ENCODE data around the gene EBLN2.

Gene EBLN2

DNA sequence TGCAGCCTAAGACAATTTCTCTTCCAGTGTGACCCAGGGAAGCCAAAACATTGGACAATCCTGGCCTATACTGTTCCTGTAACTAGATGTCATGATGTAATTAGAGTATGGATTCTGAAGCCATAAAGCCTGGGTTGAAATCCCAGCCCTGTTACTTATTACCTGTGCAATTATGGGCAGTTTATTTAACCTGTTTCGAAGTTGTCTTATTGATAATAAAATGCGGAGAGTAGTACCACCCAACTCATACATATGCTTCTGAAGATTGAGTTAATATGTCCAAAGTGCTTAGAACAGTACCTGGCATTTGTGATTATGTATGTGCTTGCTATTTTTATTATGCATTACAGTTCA, 34.7 kb upstream of the EBLN2 start:
- no peak overlapping the region for H3K4me2 ChIP-seq (ENCODE audit: low read length)
- no peaks in the 10 kb centered on the region for H3K9me3 ChIP-seq (ENCODE audit: control insufficient read depth, insufficient read depth, low read length)
- H3K36me3 ChIP-seq (ENCODE audit: control insufficient read depth, low read length), result peaks cover 39% of the 10 kb centered on the region
- H3K79me2 ChIP-seq (ENCODE audit: control insufficient read depth, low read length), result peaks cover 100% of the 10 kb centered on the region
- H3F3A ChIP-seq (ENCODE audit: control insufficient read depth, insufficient read depth), result no peaks in the 10 kb centered on the region
- no peaks in the 10 kb centered on the region for H3K9me2 ChIP-seq (replicated peaks; ENCODE audit: control insufficient read depth, low read length)
- H3K4me3 ChIP-seq (ENCODE audit: low read length), result no peak overlapping the region
- no peaks in the 10 kb centered on the region for H3K27me3 ChIP-seq (ENCODE audit: control insufficient read depth, low read length)
- H3K4me1 ChIP-seq (ENCODE audit: control insufficient read depth, low read length), result no peaks in the 10 kb centered on the region
- H4K20me1 ChIP-seq (ENCODE audit: control insufficient read depth, insufficient read depth, low read depth, low read length), result peaks cover 16% of the 10 kb centered on the region; the same call in 1 of the 2 replicates
- TF ChIP-seq CTCF (IDR thresholded peaks at IDR 0.05; ENCODE audit: low read depth, low read length, poor library complexity, severe bottlenecking) (no peak), EZH2phosphoT487 (IDR thresholded peaks at IDR 0.05; ENCODE audit: borderline replicate concordance, low read length) (no peak)
- H3K27ac ChIP-seq (ENCODE audit: low read depth, low read length), result no peak overlapping the region

DNA sequence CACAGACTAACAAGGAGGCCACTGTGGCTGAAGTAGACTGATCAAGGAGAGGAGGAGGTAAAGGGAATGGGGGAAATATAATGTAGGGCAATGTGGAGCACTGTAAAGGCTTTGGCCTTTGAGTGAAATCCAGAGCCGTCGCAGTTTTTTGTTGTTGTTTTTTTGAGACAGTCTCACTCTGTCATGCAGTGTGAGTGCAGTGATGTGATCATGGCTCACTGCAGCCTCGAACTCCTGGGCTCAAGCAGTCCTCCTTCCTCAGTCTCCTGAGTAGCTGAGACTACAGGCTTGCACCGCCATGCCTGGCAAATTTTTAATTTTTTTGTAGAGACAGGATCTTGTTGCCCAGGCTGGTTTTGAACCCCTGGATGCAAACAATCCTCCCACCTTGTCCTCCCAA, 32.7 kb upstream of the EBLN2 start:
- Histone ChIP-seq H3K36me3 (ENCODE audit: control insufficient read depth, low read length) (peaks cover 38% of the 10 kb centered on the region), H3K4me2 (ENCODE audit: low read length) (no peak overlapping the region), H3K27me3 (ENCODE audit: control insufficient read depth, low read length) (no peaks in the 10 kb centered on the region), H3K79me2 (ENCODE audit: control insufficient read depth, low read length) (peaks cover 100% of the 10 kb centered on the region), H3K9me2 (replicated peaks; ENCODE audit: control insufficient read depth, low read length) (no peaks in the 10 kb centered on the region), H3K4me1 (ENCODE audit: control insufficient read depth, low read length) (peaks cover 4% of the 10 kb centered on the region; the same call in 1 of the 2 replicates), H4K20me1 (ENCODE audit: control insufficient read depth, insufficient read depth, low read depth, low read length) (peaks cover 15% of the 10 kb centered on the region), H3K27ac (ENCODE audit: low read depth, low read length) (no peak overlapping the region), H3K4me3 (ENCODE audit: low read length) (no peak overlapping the region), H3F3A (ENCODE audit: control insufficient read depth, insufficient read depth) (no peaks in the 10 kb centered on the region), H3K9me3 (ENCODE audit: control insufficient read depth, insufficient read depth, low read length) (no peaks in the 10 kb centered on the region)
- no peak for TF ChIP-seq EZH2phosphoT487 (IDR thresholded peaks at IDR 0.05; ENCODE audit: borderline replicate concordance, low read length)
- no peak for TF ChIP-seq CTCF (IDR thresholded peaks at IDR 0.05; ENCODE audit: low read depth, low read length, poor library complexity, severe bottlenecking)

GRCh38 chr3:73029321-73029796, 32.1 kb upstream of the EBLN2 start:
- Histone ChIP-seq H3K4me1 (ENCODE audit: control insufficient read depth, low read length) (peaks cover 9% of the 10 kb centered on the region; the same call in 1 of the 2 replicates), H3K36me3 (ENCODE audit: control insufficient read depth, low read length) (peaks cover 42% of the 10 kb centered on the region), H3K27me3 (ENCODE audit: control insufficient read depth, low read length) (no peaks in the 10 kb centered on the region), H3K9me3 (ENCODE audit: control insufficient read depth, insufficient read depth, low read length) (no peaks in the 10 kb centered on the region), H3F3A (ENCODE audit: control insufficient read depth, insufficient read depth) (no peaks in the 10 kb centered on the region), H3K79me2 (ENCODE audit: control insufficient read depth, low read length) (peaks cover 100% of the 10 kb centered on the region), H3K9me2 (replicated peaks; ENCODE audit: control insufficient read depth, low read length) (no peaks in the 10 kb centered on the region), H3K4me3 (ENCODE audit: low read length) (no peak overlapping the region), H3K27ac (ENCODE audit: low read depth, low read length) (no peak overlapping the region), H4K20me1 (ENCODE audit: control insufficient read depth, insufficient read depth, low read depth, low read length) (peaks cover 21% of the 10 kb centered on the region), H3K4me2 (ENCODE audit: low read length) (no peak overlapping the region)
- TF ChIP-seq EZH2phosphoT487 (IDR thresholded peaks at IDR 0.05; ENCODE audit: borderline replicate concordance, low read length), result no peak
- TF ChIP-seq CTCF (IDR thresholded peaks at IDR 0.05; ENCODE audit: low read depth, low read length, poor library complexity, severe bottlenecking), result no peak

Data from DOHH2 (cell line).